Liver (tissue), 9 donors: ENCODE data around the gene SHMT2. TPM values are rescaled to one million over a fixed set of nuclear protein-coding genes. Genes with fewer than 3 reads are reported as not detected.

Experiments used
- DNase-seq: peaks from one replicate; pipeline ENCODE4 v3.0.0-alpha.2; 2017; ENCODE audit warnings: low spot score
- H3K27ac ChIP-seq, 2 donors: one replicate each; pipeline ENCODE4 v1.7.0; 2013; ENCODE audit warnings: inconsistent platforms in 2 of 2, low read length in 2 of 2, control low read depth in 1 of 2, low read depth in 1 of 2, mild to moderate bottlenecking in 1 of 2
- H3K27me3 ChIP-seq, 4 donors: one replicate each; pipeline versions ENCODE4 v1.6.1 to v1.7.0; 2013; ENCODE audit warnings: low read length in 3 of 4, inconsistent platforms in 1 of 4, mild to moderate bottlenecking in 1 of 4, moderate library complexity in 1 of 4; ENCODE audit not compliant: control insufficient read depth in 4 of 4, insufficient read depth in 4 of 4
- H3K36me3 ChIP-seq, 4 donors: one replicate each; pipeline versions ENCODE4 v1.6.1 to v1.7.0; 2013; ENCODE audit warnings: low read length in 3 of 4, mild to moderate bottlenecking in 3 of 4, low read depth in 1 of 4, moderate library complexity in 1 of 4; ENCODE audit not compliant: control insufficient read depth in 4 of 4, insufficient read depth in 3 of 4
- H3K4me1 ChIP-seq, 4 donors: one replicate each; pipeline versions ENCODE4 v1.6.1 to v1.7.0; 2013; ENCODE audit warnings: low read length in 3 of 4, mild to moderate bottlenecking in 3 of 4, moderate library complexity in 1 of 4; ENCODE audit not compliant: control insufficient read depth in 4 of 4, insufficient read depth in 4 of 4
- H3K4me3 ChIP-seq, 3 donors: one replicate each; pipeline versions ENCODE4 v1.6.1 to v1.7.0; 2013; ENCODE audit warnings: low read length in 3 of 3, control low read depth in 1 of 3, low read depth in 1 of 3, mild to moderate bottlenecking in 1 of 3
- H3K9ac ChIP-seq, 2 donors: one replicate each; pipeline ENCODE4 v1.7.0; 2013; ENCODE audit warnings: low read length in 2 of 2, mild to moderate bottlenecking in 2 of 2, moderate library complexity in 2 of 2, control low read depth in 1 of 2, low read depth in 1 of 2
- H3K9me3 ChIP-seq, 4 donors: one replicate each; pipeline versions ENCODE4 v1.6.1 to v1.7.0; 2013; ENCODE audit warnings: low read length in 3 of 4; ENCODE audit not compliant: control insufficient read depth in 4 of 4
- ATF3 ChIP-seq: IDR thresholded peaks from 2 replicates; pipeline ENCODE4 v1.6.1; 2016; ENCODE audit warnings: antibody characterized with exemption
- CTCF ChIP-seq: fragments of 150-350 bp; IDR thresholded peaks from 2 replicates; pipeline ENCODE4 v1.5.1; 2017; ENCODE audit warnings: improper control_type of control experiment, low read depth, low read length; ENCODE audit not compliant: missing input control
- EGR1 ChIP-seq, 2 donors: IDR thresholded peaks; 2 replicates each; pipeline ENCODE4 v1.6.1; 2016 to 2018; ENCODE audit warnings: antibody characterized with exemption in 2 of 2, low read depth in 2 of 2
- FOXA1 ChIP-seq: IDR thresholded peaks from 2 replicates; pipeline ENCODE4 v1.6.1; 2016; ENCODE audit warnings: antibody characterized with exemption
- FOXA2 ChIP-seq: IDR thresholded peaks from 2 replicates; pipeline ENCODE4 v1.6.1; 2016; ENCODE audit warnings: antibody characterized with exemption
- GABPA ChIP-seq, 2 donors: IDR thresholded peaks in 1 of 2; conservative IDR thresholded peaks in 1 of 2; 2 replicates each; pipeline ENCODE4 v1.6.1; 2016; ENCODE audit warnings: antibody characterized with exemption in 2 of 2, mild to moderate bottlenecking in 1 of 2, moderate library complexity in 1 of 2
- HNF4A ChIP-seq, 2 donors: conservative IDR thresholded peaks; 2 replicates each; pipeline ENCODE4 v1.6.1; 2016; ENCODE audit warnings: antibody characterized with exemption in 2 of 2, mild to moderate bottlenecking in 2 of 2
- HNF4G ChIP-seq: IDR thresholded peaks from 2 replicates; pipeline ENCODE4 v1.6.1; 2016; ENCODE audit warnings: antibody characterized with exemption
- JUND ChIP-seq, 2 donors: IDR thresholded peaks; 2 replicates each; pipeline ENCODE4 v1.6.1; 2016; ENCODE audit warnings: antibody characterized with exemption in 2 of 2
- MAX ChIP-seq: IDR thresholded peaks from 2 replicates; pipeline ENCODE4 v1.6.1; 2016; ENCODE audit warnings: antibody characterized with exemption
- NR2F2 ChIP-seq: IDR thresholded peaks from 2 replicates; pipeline ENCODE4 v1.6.1; 2016; ENCODE audit warnings: antibody characterized with exemption
- RAD21 ChIP-seq, 2 donors: IDR thresholded peaks; 2 replicates each; pipeline ENCODE4 v1.6.1; 2016; ENCODE audit warnings: antibody characterized with exemption in 2 of 2, mild to moderate bottlenecking in 2 of 2
- REST ChIP-seq: IDR thresholded peaks from 2 replicates; pipeline ENCODE4 v1.6.1; 2016; ENCODE audit warnings: antibody characterized with exemption, mild to moderate bottlenecking
- RXRA ChIP-seq, 2 donors: IDR thresholded peaks; 2 replicates each; pipeline ENCODE4 v1.6.1; 2017 to 2018; ENCODE audit warnings: antibody characterized with exemption in 2 of 2, mild to moderate bottlenecking in 1 of 2
- SP1 ChIP-seq: IDR thresholded peaks from 2 replicates; pipeline ENCODE4 v1.6.1; 2018; ENCODE audit warnings: antibody characterized with exemption, mild to moderate bottlenecking
- TAF1 ChIP-seq: conservative IDR thresholded peaks from 2 replicates; pipeline ENCODE4 v1.6.1; 2016; ENCODE audit warnings: antibody characterized with exemption, mild to moderate bottlenecking
- ZBTB33 ChIP-seq: IDR thresholded peaks from 2 replicates; pipeline ENCODE4 v1.6.1; 2016; ENCODE audit warnings: antibody characterized with exemption
- WGBS: extraction: QIAGEN DNeasy Blood & Tissue Kit; methylation state at CpG from one replicate; pipeline ENCODE4 v1.1.7; 2013; 5-methylcytosine and 5-hydroxymethylcytosine counted together
- polyA plus RNA-seq, 2 donors: library from polyadenylated mRNA; stranded (reverse) in 1 of 2; unstranded in 1 of 2; fragments of 200-250 nt in 1 of 2; fragments of >200 nt in 1 of 2; fragmentation: Nextera tagmentation in 1 of 2; extraction: Ambion mirVana in 1 of 2; gene quantifications; one replicate each; pipeline versions ENCODE4 v1.2.1 to v1.2.3, GENCODE V29; 2013 to 2015
- total RNA-seq, 2 donors: library from RNA; depleted of rRNA; stranded (reverse); fragments of >200 nt; gene quantifications; one replicate each; pipeline ENCODE4 v1.2.3, GENCODE V29; 2014
- donor health status: healthy.
- donor health status: healthy.
- donor health status: healthy.
- donor health status: healthy.
- donor health status: healthy.

SHMT2 gene
- total and polyA plus RNA-seq, 4 donors: 66.7 to 276 (median 179) TPM

GRCh38 chr12:57234571-57235016, 5.1 kb downstream of the SHMT2 start:
- WGBS: 81% methylated on average over 10 of the region's 10 CpGs
- Histone ChIP-seq H3K4me3 (no peak overlapping the region), H3K27me3 (no peaks in the 10 kb centered on the region), H3K9me3 (no peaks in the 10 kb centered on the region), H3K9ac (no peak overlapping the region), H3K27ac (peak overlapping the region; percentile 16 to 63), H3K36me3 (peaks cover 12 to 20% (median 15%) of the 10 kb centered on the region in 4 donors), H3K4me1 (peaks cover 19 to 60% (median 45%) of the 10 kb centered on the region in 4 donors)
- TF ChIP-seq HNF4A (conservative IDR thresholded peaks at IDR 0.05) (no peak), HNF4G (no peak), CTCF (no peak), ZBTB33 (no peak), MAX (no peak), JUND (IDR thresholded peaks at IDR 0.05) (no peak), SP1 (no peak), ATF3 (no peak), NR2F2 (no peak), REST (no peak), RXRA (IDR thresholded peaks at IDR 0.05) (no peak), GABPA (IDR thresholded peaks at IDR 0.05 in 1 of 2, conservative IDR thresholded peaks at IDR 0.05 in 1 of 2) (no peak), TAF1 (no peak), RAD21 (IDR thresholded peaks at IDR 0.05) (no peak), FOXA1 (no peak), EGR1 (IDR thresholded peaks at IDR 0.05; ENCODE audit: low read depth in 2 of 2) (no peak), FOXA2 (no peak)
- DNase-seq: no peak
